Tibial artery (tissue), 4 donors: ENCODE measurements around the gene SLC39A6.
"Not testable (repeated sequence)": the region's sequence is repeated elsewhere in the genome, so short reads cannot be mapped to it uniquely, and the experiment has no call there.

Experiments used
- DNase-seq, 2 donors: peaks; one replicate each; pipeline ENCODE4 v3.0.0-alpha.2; 2019
- H3K27ac ChIP-seq, 2 donors: fragments of 200-600 bp; sonication (generic) in 1 of 2; 1 replicate in 1 of 2; 2 replicates in 1 of 2; pipeline ENCODE4 v1.5.1; 2018 to 2019; ENCODE audit warnings: mild to moderate bottlenecking in 1 of 2
- H3K27me3 ChIP-seq, 2 donors: fragments of 200-600 bp; sonication (generic) in 1 of 2; one replicate each; pipeline versions ENCODE4 v1.5.1 to v1.6.0; 2016 to 2019
- H3K36me3 ChIP-seq, 3 donors: fragments of 200-600 bp; sonication (generic) in 2 of 3; one replicate each; pipeline ENCODE4 v1.5.1; 2016 to 2019; ENCODE audit warnings: mild to moderate bottlenecking in 2 of 3
- H3K4me1 ChIP-seq, 4 donors: fragments of 200-600 bp; sonication (generic) in 2 of 4; 1 replicate in 3 of 4; 2 replicates in 1 of 4; pipeline ENCODE4 v1.5.1; 2016 to 2019
- H3K4me3 ChIP-seq, 2 donors: fragments of 200-600 bp; sonication (generic) in 1 of 2; 1 replicate in 1 of 2; 2 replicates in 1 of 2; pipeline ENCODE4 v1.5.1; 2018 to 2019; ENCODE audit warnings: mild to moderate bottlenecking in 2 of 2
- H3K9me3 ChIP-seq, 3 donors: fragments of 200-600 bp; sonication (generic) in 1 of 3; one replicate each; pipeline ENCODE4 v1.5.1; 2016 to 2019
- CTCF ChIP-seq, 2 experiments: fragments of 200-600 bp in 1 of 2; fragments of 450-650 bp in 1 of 2; IDR thresholded peaks; one replicate each; pipeline ENCODE4 v1.5.1; 2017 to 2019; ENCODE audit warnings: antibody characterized with exemption in 2 of 2, mild to moderate bottlenecking in 1 of 2, moderate library complexity in 1 of 2
- intact Hi-C: fragments of 100-400 bp; cut with DNase I; formaldehyde crosslinking; loops from one replicate; pipeline ENCODE4 v1.15.0; 2023; ENCODE audit warnings: low total_unique reads

The SLC39A6 gene

GRCh38 chr18:36066686-36067054, 62.5 kb downstream of the SLC39A6 start:
- intact Hi-C loops, result loop anchor here (10.0 kb wide), 1 partner anchor 58 kb away; the partner anchor contains the start of genes ELP2 and SLC39A6
- no peak for TF ChIP-seq CTCF (IDR thresholded peaks at IDR 0.05)
- Histone ChIP-seq H3K9me3 (no peaks in the 10 kb centered on the region), H3K27ac (peak overlapping the region; percentile 82 to 87), H3K36me3 (no peaks in the 10 kb centered on the region), H3K4me3 (peak overlapping the region; percentile 72 to 77), H3K27me3 (peaks cover 0 to 1% of the 10 kb centered on the region in 2 donors), H3K4me1 (peaks cover 0 to 24% (median 5%) of the 10 kb centered on the region in 4 donors)
- DNase-seq, result no peak

GRCh38 chr18:36066001-36066400, 63.1 kb downstream of the SLC39A6 start:
- no peak for DNase-seq

GRCh38 chr18:36064809-36065079, 64.4 kb downstream of the SLC39A6 start:
- not testable (repeated sequence) for H3K9me3 ChIP-seq, H3K4me3 ChIP-seq, H3K36me3 ChIP-seq, H3K27ac ChIP-seq, DNase-seq, H3K27me3 ChIP-seq
- intact Hi-C loops, result loop anchor here (10.0 kb wide), 1 partner anchor 60 kb away; the partner anchor contains the start of genes ELP2 and SLC39A6
- H3K4me1 ChIP-seq, result peaks cover 0 to 24% (median 5%) of the 10 kb centered on the region in 4 donors

More at GRCh38 chr18:36066001-36066400, 63.1 kb downstream of the SLC39A6 start:
- Histone ChIP-seq H3K27ac (no peak overlapping the region), H3K4me1 (peaks cover 0 to 24% (median 5%) of the 10 kb centered on the region in 4 donors), H3K4me3 (peak overlapping the region; percentile 72 to 77), H3K9me3 (no peaks in the 10 kb centered on the region), H3K27me3 (no peaks in the 10 kb centered on the region), H3K36me3 (no peaks in the 10 kb centered on the region)
- intact Hi-C loops, result loop anchor here (10.0 kb wide), 1 partner anchor 59 kb away; the partner anchor contains the start of genes ELP2 and SLC39A6
- TF ChIP-seq CTCF (IDR thresholded peaks at IDR 0.05), result no peak

- H3K27ac ChIP-seq, result no peak overlapping the region
- H3K4me3 ChIP-seq, result no peak overlapping the region
- TF ChIP-seq CTCF (IDR thresholded peaks at IDR 0.05), result no peak
- no peaks in the 10 kb centered on the region for H3K36me3 ChIP-seq
- peaks cover 0 to 24% (median 5%) of the 10 kb centered on the region in 4 donors for H3K4me1 ChIP-seq
- no peak for DNase-seq
- no peaks in the 10 kb centered on the region for H3K27me3 ChIP-seq
- no peaks in the 10 kb centered on the region for H3K9me3 ChIP-seq
- intact Hi-C loops, result loop anchor here (10.0 kb wide), 1 partner anchor 61 kb away; the partner anchor contains the start of genes ELP2 and SLC39A6
These were observed 64.9 kb downstream of the SLC39A6 start for GRCh38 chr18:36064027-36064808.

- Histone ChIP-seq H3K9me3 (no peaks in the 10 kb centered on the region), H3K27ac (no peak overlapping the region), H3K36me3 (no peaks in the 10 kb centered on the region), H3K4me1 (peaks cover 0 to 10% (median 0%) of the 10 kb centered on the region in 4 donors), H3K4me3 (no peak overlapping the region), H3K27me3 (no peaks in the 10 kb centered on the region)
- no peak for DNase-seq
- intact Hi-C loops, result no loop called here
- TF ChIP-seq CTCF (IDR thresholded peaks at IDR 0.05), result no peak
These were observed 70.5 kb downstream of the SLC39A6 start for GRCh38 chr18:36058674-36059073.
